Inflammatory macrophage treated with lipopolysaccharide for 4 hours (primary cell): ENCODE data around the gene MRPL23.

ENCODE experiments used
- DNase-seq: peaks from one replicate; pipeline ENCODE4 v3.0.0-alpha.2; 2020

MRPL23 gene

GRCh38 chr11:1959786-1960185 is 12.7 kb downstream of the MRPL23 start:
- DNase-seq: no peak

GRCh38 chr11:1963864-1964263 is 16.7 kb downstream of the MRPL23 start:
- no peak for DNase-seq

- no peak for DNase-seq
Observed at GRCh38 chr11:1964348-1964747, 17.2 kb downstream of the MRPL23 start.

- DNase-seq: no peak
Observed at GRCh38 chr11:1964955-1965354, 17.8 kb downstream of the MRPL23 start.

- no peak for DNase-seq
Observed at GRCh38 chr11:1966531-1966930, 19.4 kb downstream of the MRPL23 start.

- no peak for DNase-seq
Observed at GRCh38 chr11:1967641-1968225, 20.6 kb downstream of the MRPL23 start.

GRCh38 chr11:1968454-1969002 is 21.4 kb downstream of the MRPL23 start:
- no peak for DNase-seq

GRCh38 chr11:1969035-1969434 is 21.9 kb downstream of the MRPL23 start:
- DNase-seq: no peak

GRCh38 chr11:1969776-1970175 is 22.6 kb downstream of the MRPL23 start:
- no peak for DNase-seq

- no peak for DNase-seq
Observed at GRCh38 chr11:1970956-1971355, 23.8 kb downstream of the MRPL23 start.

GRCh38 chr11:1975185-1975584 is 28.1 kb downstream of the MRPL23 start:
- no peak for DNase-seq

GRCh38 chr11:1978720-1979473 is 31.8 kb downstream of the MRPL23 start:
- no peak for DNase-seq

- no peak for DNase-seq
Observed at GRCh38 chr11:1979607-1980006, 32.5 kb downstream of the MRPL23 start.

GRCh38 chr11:1982873-1983600 is 35.9 kb downstream of the MRPL23 start:
- DNase-seq: no peak

GRCh38 chr11:1983601-1983961 is 36.4 kb downstream of the MRPL23 start:
- DNase-seq: no peak

GRCh38 chr11:1987024-1987423 is 39.9 kb downstream of the MRPL23 start:
- no peak for DNase-seq

GRCh38 chr11:1988174-1988573 is 41.0 kb downstream of the MRPL23 start:
- DNase-seq: no peak

- DNase-seq: no peak
Observed at GRCh38 chr11:1988667-1989317, 41.7 kb downstream of the MRPL23 start.

GRCh38 chr11:1989953-1990352 is 42.8 kb downstream of the MRPL23 start:
- DNase-seq: no peak

- no peak for DNase-seq
Observed at GRCh38 chr11:1990872-1991578, 43.9 kb downstream of the MRPL23 start.

GRCh38 chr11:1992111-1992510 is 45.0 kb downstream of the MRPL23 start:
- DNase-seq: no peak

GRCh38 chr11:1994121-1994520 is 47.0 kb downstream of the MRPL23 start:
- DNase-seq: no peak

GRCh38 chr11:1997755-1998154 is 50.6 kb downstream of the MRPL23 start, which contains the start of gene H19:
Gene H19, minus strand, starts transcription at chr11:1997842.
- DNase-seq: no peak
